Astrocyte (in vitro differentiated cells and primary cell): Measurements from ENCODE around the gene TRAPPC10.

Experiments
- EZH2 ChIP-seq: IDR thresholded peaks from 2 replicates; pipeline ENCODE4 v1.6.1; 2012; ENCODE audit warnings: mild to moderate bottlenecking, low read length, inconsistent platforms; ENCODE audit not compliant: insufficient read depth
- TF ChIP-seq, protein P1 (sequence below): IDR thresholded peaks from 2 replicates; pipeline ENCODE4 v1.5.1; 2011; ENCODE audit warnings: low read depth, mild to moderate bottlenecking, inconsistent platforms, low read length, moderate library complexity; ENCODE audit not compliant: insufficient read depth

DNA sequence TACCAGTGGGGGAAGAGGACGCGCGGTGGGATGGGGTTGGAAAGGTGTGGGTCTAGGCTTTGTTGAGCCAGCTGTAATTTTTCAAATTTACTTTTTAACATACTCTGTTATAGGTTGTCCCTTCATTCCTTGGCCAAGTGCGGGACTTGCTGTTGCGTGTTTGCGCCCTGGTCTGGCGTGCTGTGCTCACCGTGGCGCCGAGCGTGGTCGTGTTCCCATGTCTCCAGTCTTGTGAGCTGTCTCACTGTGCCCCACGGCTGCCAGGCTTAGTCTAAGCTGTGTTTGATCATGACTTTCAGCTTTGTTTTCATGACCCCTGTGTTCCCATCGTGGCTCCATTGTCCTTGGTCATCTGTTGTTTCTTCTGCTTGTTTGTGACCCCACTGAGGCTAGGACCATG lies 26.0 kb downstream of the TRAPPC10 start:
- no peak for TF ChIP-seq EZH2
- TF ChIP-seq, protein P1, sequence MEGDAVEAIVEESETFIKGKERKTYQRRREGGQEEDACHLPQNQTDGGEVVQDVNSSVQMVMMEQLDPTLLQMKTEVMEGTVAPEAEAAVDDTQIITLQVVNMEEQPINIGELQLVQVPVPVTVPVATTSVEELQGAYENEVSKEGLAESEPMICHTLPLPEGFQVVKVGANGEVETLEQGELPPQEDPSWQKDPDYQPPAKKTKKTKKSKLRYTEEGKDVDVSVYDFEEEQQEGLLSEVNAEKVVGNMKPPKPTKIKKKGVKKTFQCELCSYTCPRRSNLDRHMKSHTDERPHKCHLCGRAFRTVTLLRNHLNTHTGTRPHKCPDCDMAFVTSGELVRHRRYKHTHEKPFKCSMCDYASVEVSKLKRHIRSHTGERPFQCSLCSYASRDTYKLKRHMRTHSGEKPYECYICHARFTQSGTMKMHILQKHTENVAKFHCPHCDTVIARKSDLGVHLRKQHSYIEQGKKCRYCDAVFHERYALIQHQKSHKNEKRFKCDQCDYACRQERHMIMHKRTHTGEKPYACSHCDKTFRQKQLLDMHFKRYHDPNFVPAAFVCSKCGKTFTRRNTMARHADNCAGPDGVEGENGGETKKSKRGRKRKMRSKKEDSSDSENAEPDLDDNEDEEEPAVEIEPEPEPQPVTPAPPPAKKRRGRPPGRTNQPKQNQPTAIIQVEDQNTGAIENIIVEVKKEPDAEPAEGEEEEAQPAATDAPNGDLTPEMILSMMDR = no peak
